SH-SY5Y (cell line): Measurements from ENCODE around the gene STAM.

Source experiments
- GATA2 ChIP-seq: IDR thresholded peaks from 2 replicates; pipeline ENCODE4 v1.6.1; 2011; ENCODE audit warnings: mild to moderate bottlenecking, low read depth, low read length
- GATA3 ChIP-seq: IDR thresholded peaks from 2 replicates; pipeline ENCODE4 v1.6.1; 2011; ENCODE audit warnings: low read depth, mild to moderate bottlenecking, low read length, moderate library complexity

STAM gene

DNA sequence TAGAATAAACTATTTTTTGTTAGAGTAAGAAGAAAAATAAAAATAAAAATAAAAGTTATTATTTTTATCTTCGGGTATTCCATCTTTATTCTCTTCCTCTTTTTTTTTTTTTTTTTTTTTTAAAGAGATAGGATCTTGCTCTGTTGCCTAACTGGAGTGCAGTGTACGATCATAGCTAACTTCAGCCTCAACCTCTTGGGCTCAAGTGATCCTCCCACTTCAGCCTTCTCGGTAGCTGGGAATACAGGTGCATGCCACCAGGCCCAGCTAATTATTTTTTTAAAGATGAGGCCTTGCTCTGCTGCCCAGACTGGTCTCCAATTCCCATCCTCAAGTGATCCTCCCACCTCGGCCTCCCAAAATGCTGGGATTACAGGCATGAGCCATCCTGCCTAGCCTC lies 15.4 kb downstream of the STAM start:
- no peak for TF ChIP-seq GATA2
- TF ChIP-seq GATA3, result no peak

DNA sequence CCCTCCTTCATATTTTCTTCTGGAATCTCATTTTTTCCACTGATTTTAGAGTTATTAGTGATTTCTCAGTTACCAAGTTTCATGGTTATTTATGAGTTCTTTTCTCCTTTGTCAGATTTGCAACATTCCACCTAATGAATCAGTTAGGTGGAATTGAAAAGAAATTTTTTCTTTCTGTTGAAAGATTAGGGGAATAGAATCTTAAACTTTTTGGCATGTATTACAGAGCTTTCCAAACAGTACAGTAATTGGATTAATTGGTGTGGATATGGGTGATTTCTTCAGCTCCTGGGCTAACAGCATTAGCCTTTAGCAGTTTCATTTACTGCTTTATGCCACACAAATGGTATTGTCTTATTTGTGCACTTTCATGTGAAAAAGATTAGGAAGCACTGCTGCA lies 17.0 kb downstream of the STAM start:
- TF ChIP-seq GATA3 (no peak), GATA2 (no peak)

DNA sequence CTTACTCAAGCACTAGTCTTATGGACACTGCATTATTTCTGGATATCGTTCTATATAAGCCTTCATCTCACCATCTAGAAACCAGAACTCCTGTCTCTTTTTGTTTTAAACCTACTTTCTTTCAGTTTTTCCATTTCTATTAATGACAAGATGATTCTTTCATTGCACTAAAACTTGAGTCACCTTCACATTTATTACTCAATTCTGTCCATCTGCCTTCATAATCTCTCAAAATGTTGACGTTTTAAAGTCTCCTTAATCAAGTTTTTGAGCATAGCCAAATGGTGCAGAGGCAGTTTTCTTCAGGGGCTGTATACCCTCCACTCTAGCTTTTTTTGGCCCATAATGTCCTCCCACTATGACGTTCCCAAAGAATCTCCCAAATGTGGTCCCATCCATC lies 17.6 kb downstream of the STAM start:
- TF ChIP-seq GATA2, result no peak
- TF ChIP-seq GATA3, result no peak

DNA sequence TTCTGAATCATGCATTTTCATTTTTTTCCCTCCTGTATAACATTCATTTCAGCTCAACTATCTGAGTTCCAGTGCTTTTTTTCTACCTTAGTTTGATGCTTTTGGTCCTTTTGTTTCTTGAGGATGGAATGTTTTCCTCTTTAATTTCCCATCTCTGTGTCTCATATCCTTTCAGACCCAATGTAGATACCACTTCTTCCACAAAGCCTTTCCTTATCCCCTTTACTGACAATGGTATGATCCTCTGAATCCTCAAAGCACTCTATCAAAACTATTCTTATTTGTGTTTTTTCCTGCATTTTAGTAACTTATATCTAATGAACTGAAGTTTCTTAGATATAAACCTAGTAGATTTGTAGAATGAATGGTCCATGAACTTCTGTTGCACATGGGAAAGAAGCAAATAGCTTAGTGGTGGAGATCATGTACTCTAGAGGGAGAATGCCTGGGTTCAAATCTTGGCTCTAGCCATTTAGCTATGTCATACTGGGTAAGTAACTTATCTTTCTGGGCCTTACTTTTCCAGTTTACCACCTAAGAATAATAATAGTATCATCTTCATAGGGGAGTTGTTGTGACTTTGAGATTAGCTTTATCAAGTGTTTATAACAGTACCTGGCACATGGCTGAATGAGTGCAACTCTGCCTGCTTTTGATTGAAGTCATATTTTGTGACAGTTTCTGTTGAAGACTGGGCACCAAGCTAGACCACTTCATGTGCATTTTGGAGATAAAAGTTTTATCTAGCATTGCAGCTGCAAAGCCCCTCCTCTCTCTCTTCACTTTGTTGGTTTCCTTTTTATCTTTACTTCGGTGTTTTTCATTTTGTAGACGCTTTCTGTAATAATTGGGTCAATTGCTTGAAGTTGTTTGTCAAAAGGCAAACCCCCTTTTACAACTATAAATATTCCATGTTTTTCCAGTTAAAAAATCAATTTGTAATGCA lies 18.5 kb downstream of the STAM start:
- TF ChIP-seq GATA3 (no peak), GATA2 (no peak)

DNA sequence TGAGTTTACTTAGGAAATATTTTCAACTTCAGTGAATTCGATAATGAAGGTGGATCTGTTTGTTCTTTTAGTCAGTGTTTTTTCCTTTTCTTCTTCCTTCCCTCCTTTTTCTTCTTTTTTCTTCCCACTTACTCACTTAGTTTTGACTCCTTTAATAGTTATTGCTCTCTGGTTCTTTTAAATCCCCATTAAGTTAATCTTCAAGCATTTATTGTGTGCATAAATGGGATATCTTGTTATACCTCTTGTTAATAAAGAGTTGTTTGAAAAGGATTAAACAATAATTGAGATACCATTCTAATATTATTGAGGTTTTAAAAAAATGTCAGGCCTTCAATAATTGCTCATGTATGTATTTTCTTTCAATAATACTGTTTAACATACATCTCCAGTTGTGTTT lies 19.5 kb downstream of the STAM start:
- TF ChIP-seq GATA2, result no peak
- TF ChIP-seq GATA3, result no peak

DNA sequence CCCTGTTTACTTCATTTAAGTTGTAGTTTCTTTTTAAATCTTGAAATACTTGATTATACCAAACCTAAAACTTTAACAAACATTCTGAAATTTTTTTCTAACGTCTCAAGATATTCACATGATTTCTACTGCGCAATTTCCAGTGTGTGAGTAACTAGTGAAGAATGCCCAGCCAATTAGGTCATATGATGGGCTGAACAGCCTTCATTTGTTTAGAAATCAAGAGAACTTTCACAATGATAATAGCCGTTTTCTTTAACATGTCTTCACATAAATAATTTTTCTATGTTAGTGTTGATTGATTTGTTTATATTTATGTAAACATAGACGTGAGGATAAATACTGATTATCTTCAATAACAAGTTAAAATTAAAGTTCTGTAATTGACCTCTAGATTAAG lies 21.8 kb downstream of the STAM start:
- TF ChIP-seq GATA3, result no peak
- TF ChIP-seq GATA2, result no peak

DNA sequence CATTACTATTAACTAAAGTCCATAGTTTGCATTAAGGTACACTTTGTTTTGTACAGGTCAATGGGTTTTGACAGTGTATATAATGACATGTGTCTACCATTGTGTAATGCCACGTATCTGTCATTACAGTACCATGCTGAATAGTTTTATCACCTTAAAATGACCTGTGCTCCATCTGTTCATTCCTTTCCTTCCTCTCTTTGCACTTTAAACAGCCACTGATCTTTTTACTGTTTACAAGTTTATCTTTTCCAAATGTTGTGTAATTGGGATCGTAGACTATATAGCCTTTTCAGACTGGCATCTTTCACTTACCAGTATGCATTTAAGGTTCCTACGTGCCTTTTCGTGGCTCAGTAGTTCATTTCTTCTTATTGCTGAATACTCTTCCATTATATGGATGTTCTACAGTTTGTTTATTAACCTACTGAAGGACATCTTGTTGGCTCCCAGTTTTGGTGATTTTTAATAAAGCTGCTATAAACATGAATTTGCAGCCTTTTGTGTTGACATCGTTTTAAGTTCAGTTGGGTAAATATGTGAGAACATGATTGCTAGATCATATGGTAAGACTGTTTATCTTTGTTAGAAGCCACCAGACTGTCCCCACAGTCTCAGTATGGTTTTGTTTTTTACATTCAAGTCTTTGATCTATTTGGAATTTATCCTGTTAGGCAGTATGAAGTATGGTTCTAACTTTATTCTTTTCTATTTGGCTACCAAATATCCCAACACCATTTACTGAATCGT lies 24.7 kb downstream of the STAM start:
- TF ChIP-seq GATA3, result no peak
- TF ChIP-seq GATA2, result no peak

DNA sequence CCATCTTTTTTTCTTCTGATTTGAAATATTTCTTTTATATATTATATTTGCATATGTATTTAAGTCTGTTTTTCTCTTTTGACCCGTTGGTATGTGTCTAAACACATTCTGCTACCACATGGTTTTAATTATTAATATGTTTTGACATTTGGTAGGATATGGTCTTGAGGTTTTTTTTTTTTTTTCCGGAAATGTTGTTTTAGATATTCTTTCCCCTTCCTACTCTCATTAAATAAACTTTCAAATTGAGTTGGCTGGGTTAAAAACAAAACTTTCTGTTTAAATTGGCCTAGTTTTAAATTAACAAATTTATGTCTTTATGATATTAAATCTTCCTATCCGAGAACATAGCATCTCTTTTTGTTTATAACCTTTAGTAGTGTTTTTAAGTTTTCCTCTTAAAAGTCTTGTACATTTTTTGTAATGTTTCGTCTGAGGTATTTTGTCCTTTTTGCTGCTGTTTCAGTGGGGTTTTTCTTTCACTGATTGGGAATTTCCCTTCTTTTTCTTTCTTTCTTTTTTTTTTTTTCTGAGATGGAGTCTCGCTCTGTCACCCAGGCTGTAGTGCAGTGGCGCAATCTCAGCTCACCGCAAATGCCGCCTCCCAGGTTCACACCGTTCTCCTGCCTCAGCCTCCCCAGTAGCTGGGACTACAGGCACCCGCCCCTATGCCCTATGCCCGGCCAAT lies 25.4 kb downstream of the STAM start:
- TF ChIP-seq GATA2 (no peak), GATA3 (no peak)

DNA sequence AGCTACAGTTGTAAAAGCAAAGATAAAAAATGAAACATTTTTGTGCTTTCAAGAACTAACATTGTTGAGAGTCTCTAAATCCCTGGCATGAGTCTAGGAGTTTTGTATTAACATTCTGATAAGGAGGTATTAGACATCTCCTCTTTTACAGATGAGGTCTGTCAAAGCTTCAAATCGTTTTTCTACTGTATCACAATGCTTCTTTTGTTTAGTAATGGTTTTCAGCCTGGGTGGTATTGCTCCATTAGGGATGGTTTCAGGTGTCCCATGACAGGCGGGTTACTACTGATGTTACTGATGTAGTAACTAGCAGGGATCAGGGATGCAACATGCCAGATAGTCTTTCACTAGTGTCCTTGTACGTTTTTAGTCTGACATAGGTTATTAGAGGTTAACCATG lies 27.4 kb downstream of the STAM start:
- TF ChIP-seq GATA2 (no peak), GATA3 (no peak)

DNA sequence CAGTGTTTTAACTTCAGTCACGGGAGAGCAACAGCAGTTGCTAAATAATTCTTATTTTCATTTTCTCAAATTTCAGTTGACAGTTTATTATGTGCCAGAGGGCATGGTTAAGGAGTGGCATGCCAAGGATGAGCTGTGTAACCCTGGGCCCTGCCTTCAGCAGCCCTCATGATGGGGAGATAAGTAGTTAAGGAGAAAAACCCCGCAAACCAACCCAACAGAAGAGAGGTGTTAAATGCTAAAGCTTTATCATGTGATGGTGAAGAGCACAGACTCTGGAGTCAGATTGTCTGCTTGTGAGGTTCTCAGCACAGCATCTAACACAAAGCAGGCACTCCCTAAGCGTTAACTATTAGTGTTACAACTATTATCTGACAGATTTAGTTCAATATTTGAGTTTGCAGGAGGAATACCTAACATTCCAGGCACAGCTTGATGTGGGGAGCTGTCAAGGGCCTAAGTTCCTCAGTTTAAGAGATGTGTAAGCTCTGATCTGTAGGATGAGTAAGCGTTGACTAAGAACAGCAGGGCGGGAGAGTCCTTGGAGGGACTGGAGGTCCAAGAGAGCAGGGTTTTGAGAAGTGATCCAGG lies 29.6 kb downstream of the STAM start:
- TF ChIP-seq GATA3, result no peak
- no peak for TF ChIP-seq GATA2

DNA sequence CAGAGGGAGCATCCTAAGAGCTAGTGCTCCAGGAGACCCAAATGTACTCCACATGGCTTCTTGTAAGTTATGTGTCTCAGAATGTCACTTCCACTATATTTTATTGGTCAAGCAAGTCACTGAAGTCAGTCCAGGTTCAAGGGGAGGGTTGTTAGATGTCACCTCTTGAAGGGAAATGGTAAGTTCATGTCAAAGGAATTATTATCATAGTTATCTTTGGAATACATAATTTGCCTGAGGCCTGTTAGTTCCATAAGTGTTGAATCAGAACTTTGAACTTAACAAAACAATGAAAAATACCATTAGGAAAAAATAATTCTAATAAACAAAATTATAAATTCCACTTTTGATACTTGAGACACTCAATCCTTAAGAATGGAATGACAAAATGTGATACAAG lies 30.6 kb downstream of the STAM start:
- no peak for TF ChIP-seq GATA2
- TF ChIP-seq GATA3, result no peak

DNA sequence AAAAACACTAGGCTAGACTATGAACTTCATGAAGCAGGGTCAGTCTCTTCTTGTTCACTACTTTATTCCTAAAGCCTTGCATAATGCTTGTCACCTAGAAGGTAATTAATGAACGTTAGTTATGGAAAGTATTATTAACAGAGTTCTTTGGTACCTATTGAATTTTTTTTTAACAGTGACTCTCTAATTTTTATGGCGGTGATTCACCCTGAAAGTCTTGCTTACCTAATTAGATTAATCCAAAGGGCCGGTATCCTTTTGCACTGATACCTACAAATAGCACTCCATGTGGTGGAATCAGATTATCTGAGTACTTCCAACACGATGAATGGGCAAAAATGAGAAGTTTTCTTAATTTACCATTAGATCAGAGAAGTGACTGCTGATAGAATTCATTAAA lies 31.7 kb downstream of the STAM start:
- no peak for TF ChIP-seq GATA3

DNA sequence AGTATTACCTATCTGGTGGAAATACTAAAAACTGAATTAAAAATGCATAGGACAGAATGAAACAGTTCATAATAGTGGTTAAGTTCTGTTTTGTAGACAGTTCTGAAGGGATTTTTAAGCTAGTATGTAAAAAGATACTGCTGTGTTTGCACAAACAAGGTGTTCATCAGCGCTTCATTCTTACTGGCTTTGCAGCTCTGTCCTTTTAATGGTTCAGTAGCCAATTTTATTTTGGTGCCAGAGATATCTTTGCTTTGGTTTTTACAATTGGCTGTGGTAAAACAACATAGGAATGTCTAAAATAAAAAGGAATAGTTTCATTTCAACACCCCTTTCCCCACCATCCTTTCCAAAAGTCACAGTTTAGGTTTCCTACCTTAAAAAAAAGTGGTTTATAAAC lies 33.0 kb downstream of the STAM start:
- no peak for TF ChIP-seq GATA2
- TF ChIP-seq GATA3, result no peak

DNA sequence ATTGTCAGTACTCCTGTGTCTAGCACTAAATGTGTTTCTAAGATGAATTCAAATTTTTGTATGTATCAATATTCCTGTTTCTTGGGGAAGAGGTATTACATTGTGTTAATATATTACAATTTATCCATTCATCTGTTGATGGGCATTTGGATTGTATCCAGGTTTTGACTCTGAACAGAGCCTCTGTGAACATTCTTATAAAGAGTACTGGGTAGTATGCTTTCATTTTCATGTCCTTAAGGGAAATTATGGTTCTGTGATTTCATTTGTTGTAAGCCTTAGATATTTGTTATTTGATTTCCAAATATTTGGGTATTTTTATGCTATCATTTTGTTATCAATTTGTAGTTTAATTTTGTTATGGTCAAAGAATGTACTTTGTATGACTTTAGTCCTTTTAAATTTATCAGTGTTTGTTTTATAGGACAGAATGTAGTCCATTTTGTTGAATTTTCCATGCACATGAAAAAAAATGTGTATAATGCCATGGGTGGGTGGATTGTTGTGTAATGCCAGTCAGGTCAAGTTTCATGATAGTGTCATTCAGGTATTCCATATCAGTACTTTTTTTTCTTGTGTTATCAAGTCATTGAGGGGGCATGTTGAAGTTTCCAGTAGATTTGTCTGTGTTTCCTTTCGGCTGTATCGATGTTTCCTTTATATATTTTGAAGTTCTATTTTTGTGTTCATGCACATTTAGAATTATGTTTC lies 38.4 kb downstream of the STAM start:
- TF ChIP-seq GATA3 (no peak), GATA2 (no peak)
